Skeletal muscle cell (primary cell): ENCODE measurements around the gene PSMB11.
A peak's percentile ranks its signal among the peaks of the same experiment; 100 is the strongest.
"Not testable (repeated sequence)": the region's sequence is repeated elsewhere in the genome, so short reads cannot be mapped to it uniquely, and the experiment has no call there.

Experiments used
- DNase-seq: peaks from one replicate; pipeline ENCODE4 v3.0.0-alpha.2; 2010; ENCODE audit warnings: low read depth
- H3K4me3 ChIP-seq: 2 replicates; pipeline ENCODE4 v1.5.1; 2011; ENCODE audit warnings: low read depth, mild to moderate bottlenecking, control low read depth, low read length, moderate library complexity

PSMB11 gene

DNA sequence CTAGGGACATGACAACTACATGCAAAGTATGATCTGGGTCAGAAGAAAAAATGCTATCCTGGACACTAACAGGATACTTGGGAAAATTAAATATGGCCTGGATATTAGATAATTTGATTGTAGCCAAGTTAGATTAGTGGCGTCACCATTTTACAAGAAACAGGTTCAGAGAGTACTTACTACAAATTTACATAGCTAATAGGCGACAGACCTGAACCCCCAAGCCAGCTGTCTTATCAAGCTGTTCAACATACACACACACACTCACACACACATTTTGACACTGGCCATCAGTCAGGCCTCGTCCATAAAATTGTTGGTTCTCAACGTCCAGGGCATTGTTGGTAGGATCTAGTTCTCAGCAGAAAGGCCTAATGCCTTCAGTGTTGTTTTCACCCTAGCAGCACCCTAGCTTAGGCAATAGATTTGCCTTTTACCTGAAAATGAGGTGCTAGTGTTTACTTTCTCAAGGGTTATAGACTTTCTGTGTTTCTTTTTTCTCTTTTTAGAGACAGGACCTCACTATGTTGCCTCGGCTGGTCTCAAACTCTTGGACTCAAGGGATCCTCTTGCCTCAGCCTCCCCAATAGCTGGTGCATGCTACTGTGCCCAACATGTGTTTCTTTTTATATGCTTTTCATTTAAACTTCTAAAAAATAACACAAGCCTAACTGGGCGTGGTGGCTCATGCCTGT lies 28.8 kb upstream of the PSMB11 start:
- DNase-seq = no peak
- H3K4me3 ChIP-seq = no peak overlapping the region

- not testable (repeated sequence) for H3K4me3 ChIP-seq
These were observed 28.3 kb upstream of the PSMB11 start for GRCh38 chr14:23013749-23014054.

GRCh38 chr14:23015618-23016017 lies 26.4 kb upstream of the PSMB11 start:
- H3K4me3 ChIP-seq = no peak overlapping the region
- DNase-seq = no peak

More at GRCh38 chr14:23013749-23014054, 28.3 kb upstream of the PSMB11 start:
- not testable (repeated sequence) for DNase-seq

DNA sequence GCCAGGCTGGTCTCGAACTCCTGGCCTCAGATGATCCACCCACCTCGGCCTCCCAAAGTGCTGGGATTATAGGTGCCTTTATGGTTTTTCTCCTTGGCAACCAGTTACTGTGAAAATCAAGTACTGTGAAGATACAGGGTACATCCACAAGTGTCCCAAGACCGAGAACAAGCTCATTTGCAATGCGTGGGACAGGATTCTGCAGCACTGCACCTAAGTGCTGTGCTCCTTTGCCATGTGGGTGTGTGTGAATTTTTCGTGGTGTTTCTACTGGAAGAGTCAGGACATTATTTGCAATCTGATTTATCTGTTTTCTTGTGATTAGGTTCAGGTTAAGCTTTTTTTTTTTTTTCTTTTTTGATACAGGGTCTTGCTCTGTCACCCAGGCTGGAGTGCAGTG lies 24.9 kb upstream of the PSMB11 start:
- DNase-seq = no peak

GRCh38 chr14:23018107-23018506 lies 23.9 kb upstream of the PSMB11 start:
- no peak overlapping the region for H3K4me3 ChIP-seq
- no peak for DNase-seq

More for the DNA sequence above, 24.9 kb upstream of the PSMB11 start:
- no peak overlapping the region for H3K4me3 ChIP-seq

GRCh38 chr14:23020143-23021128 lies 21.6 kb upstream of the PSMB11 start:
- DNase-seq = no peak
- no peak overlapping the region for H3K4me3 ChIP-seq

GRCh38 chr14:23021434-23021833 lies 20.6 kb upstream of the PSMB11 start:
- H3K4me3 ChIP-seq = no peak overlapping the region
- no peak for DNase-seq

DNA sequence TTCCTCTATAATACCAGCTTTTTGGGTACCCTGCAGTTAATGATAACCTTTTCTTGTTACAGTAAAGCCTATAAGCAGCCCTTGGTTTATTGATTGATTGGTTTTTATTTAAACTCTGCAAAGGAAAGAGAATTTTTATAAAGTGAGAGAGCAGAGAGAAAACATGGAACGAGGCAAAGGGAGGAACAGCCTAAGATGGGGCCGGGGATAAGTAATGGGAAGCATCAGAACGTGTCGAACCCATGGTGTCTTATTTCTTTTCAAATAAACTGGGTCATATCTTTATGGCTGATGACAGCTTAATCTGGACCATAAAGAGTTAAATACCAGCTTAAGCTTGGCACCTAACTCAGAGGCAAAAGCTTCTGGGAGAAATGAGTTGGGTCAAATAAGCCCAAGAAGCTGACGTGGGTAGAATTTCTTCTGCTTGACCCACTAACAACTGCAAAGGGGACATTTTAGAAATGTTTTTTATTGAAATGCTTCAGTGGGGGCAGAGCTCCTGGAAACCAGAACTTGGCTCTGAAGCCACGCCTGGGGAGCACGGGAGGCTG lies 20.0 kb upstream of the PSMB11 start:
- H3K4me3 ChIP-seq = no peak overlapping the region
- no peak for DNase-seq

DNA sequence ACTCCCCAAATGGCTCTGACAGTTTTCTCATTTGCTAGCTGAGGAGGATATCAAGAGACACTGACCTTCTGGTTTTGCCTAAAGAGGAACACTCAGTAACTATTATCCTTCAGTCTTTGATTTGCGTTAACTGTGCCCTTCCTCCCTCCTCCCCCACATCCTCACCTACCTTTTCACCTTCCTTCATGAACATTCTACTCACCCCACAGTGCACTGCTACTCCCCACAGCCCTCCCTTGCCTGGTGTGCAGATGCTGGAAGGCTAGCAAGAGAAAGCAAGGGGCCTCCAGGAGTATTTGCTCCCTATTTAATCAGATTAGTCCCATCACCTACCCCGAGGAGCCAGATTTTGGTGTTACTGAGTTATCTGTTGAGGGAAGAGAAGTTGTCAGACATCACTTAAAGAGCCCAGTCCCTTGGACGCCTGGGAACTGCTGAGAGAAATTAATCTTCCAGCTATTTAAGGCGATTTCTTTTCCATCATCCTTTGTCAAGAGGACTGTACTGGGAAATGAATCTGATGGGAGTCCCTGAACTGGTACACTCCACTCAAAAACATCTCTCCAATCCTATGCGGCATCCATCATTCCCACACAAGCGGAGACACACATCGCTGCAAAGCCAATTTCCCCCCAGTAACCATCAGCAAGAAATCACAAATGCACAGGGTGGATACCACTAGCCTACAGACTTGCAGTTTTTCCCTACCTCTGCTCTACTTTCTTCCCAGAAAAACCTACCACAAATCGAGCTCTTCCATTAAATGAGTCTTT lies 18.8 kb upstream of the PSMB11 start:
- no peak overlapping the region for H3K4me3 ChIP-seq
- no peak for DNase-seq

GRCh38 chr14:23023795-23024152 lies 18.2 kb upstream of the PSMB11 start:
- no peak overlapping the region for H3K4me3 ChIP-seq
- DNase-seq = no peak

GRCh38 chr14:23024612-23025075 lies 17.4 kb upstream of the PSMB11 start:
- no peak overlapping the region for H3K4me3 ChIP-seq
- DNase-seq = no peak

GRCh38 chr14:23025151-23025814 lies 16.7 kb upstream of the PSMB11 start:
- DNase-seq = no peak
- H3K4me3 ChIP-seq = no peak overlapping the region

DNA sequence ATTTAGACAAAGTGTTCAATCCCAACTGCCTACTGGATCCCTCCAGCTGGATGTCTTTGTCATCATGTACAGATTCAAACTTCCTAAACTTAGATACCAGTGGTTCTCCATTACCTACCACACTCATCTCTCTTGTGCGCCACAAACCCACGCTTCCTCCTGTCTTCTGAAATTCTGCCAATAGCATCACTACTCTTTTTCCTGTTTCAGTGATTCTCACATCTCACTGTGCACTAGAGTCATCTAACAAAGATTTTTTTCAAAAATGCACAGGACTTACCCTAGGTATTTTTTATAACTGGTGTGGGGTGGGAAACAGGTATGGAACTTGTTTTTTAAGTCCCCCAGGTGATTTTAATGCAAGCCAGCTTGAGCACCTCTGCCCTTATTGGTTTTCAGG lies 13.2 kb upstream of the PSMB11 start:
- no peak overlapping the region for H3K4me3 ChIP-seq
- no peak for DNase-seq

- no peak for DNase-seq
- H3K4me3 ChIP-seq = no peak overlapping the region
These were observed 11.1 kb upstream of the PSMB11 start for GRCh38 chr14:23030936-23031335.

GRCh38 chr14:23033251-23033727 lies 8.7 kb upstream of the PSMB11 start:
- DNase-seq = no peak
- H3K4me3 ChIP-seq = peak overlapping the region; percentile 92

DNA sequence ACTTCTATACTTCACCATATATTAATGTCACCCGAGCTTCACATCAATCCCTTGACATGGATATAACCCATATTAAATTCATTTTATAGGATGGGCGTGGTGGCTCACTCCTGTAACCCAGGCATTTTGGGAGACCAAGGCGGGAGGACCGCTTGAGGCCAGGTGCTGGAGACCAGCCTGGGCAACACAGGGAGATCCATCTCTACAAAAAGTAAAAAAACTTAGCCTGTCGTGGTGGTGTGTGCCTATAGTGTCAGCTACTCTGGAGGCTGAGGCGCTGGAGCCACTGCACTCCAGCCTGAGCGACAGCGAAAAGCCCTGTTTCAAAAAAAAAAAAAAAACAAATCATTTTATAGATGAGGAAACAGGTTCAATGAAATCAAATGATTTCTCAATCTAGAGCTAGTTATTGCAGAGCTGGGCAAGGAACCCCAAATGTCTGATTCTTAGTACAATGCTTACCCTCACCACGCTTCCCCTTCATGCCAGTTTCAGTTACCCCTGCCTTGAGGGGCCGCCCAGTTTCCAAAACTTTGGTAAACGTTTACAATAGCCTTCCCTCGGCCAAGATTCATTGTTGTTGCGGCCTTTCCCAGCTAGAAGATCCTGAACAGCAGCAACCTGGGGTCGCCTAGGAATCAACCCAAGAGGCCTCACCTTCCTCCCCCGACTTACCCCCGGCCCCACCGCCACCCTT lies 8.1 kb upstream of the PSMB11 start:
- DNase-seq = no peak

DNA sequence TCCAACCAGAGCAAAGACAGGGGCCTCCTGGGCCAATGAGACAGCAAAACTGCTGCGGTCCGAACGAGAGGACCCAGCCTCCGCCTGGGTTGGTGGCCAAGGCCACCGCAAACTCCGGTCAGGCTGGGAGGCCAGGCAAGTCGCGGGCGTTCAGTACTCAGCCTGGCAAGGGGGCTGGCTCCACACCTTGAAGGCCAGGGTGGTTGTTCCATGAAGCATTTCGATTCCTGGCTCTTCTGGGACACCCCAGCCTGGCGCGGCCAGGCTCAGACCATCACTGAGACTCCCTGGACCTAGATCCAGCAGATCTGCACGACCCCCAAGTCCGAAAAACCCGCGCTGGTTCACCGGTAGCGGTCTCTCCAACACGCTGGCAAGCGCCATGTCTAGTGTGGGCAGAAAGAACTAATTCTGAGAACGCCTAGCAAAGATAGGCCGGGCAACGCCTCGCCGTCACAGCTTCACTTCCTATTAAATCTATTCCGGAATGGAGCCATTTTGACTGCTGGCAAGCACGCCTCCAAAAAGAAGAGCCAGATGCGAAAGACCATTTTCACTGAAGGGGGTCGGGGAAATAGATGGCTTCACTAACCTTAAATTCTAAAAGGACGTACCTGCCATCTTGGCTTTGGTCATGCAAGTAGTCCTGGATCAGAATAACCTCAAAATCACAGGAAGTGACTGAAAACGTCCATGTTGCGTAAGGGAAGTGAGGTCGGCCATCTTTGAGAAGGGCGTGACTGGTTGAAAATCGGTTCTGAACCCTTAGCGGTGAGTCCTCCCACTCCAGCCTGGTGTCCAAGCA lies 7.3 kb upstream of the PSMB11 start, which contains the start of gene PSMB5:
Gene PSMB5 (minus strand): TSS at position 403 of the 805 bp plus-strand sequence. CDS start 19 bp downstream, at position 384.
- peak within 1 kb of the TSS; percentile 92 for H3K4me3 ChIP-seq
- DNase-seq = peak; percentile 87

More for the DNA sequence above, 8.1 kb upstream of the PSMB11 start:
- peak overlapping the region; percentile 92 for H3K4me3 ChIP-seq
